B cell (primary cell): ENCODE results near the gene TRMT10B. TPM values are rescaled to one million over a fixed set of nuclear protein-coding genes. Genes with fewer than 3 reads are reported as not detected.
A peak's percentile ranks its signal among the peaks of the same experiment; 100 is the strongest.

ENCODE experiments used
- ATAC-seq: fragments of 200-7000 bp; cut with Tn5 transposase; one replicate; pipeline ENCODE4 v1.10.0; 2021; ENCODE audit warnings: low read depth, mild to moderate bottlenecking, moderate number of reproducible peaks, moderate library complexity
- CTCF ChIA-PET: fragments of 350-600 bp; sonication (Branson Sonifier 250); formaldehyde crosslinking; loops from one replicate; lab custom pipeline; 2021; ENCODE audit warnings: antibody characterized with exemption, inconsistent platforms; lab: Charles Lee
- POLR2A ChIA-PET: fragments of 350-600 bp; sonication (Branson Sonifier 250); formaldehyde crosslinking; loops from one replicate; lab custom pipeline; 2021; ENCODE audit warnings: antibody characterized with exemption; lab: Charles Lee
- DNase-seq: peaks from one replicate; pipeline ENCODE4 v3.0.0; 2013
- H2AFZ ChIP-seq: 2 replicates; pipeline ENCODE4 v1.6.1; 2012; ENCODE audit warnings: mild to moderate bottlenecking, low read depth, low read length; ENCODE audit not compliant: insufficient read depth, poor library complexity, severe bottlenecking
- H3K27ac ChIP-seq, 2 donors: 1 replicate in 1 of 2; 2 replicates in 1 of 2; pipeline ENCODE4 v1.5.1; 2012 to 2013; ENCODE audit warnings: low read length in 2 of 2, mild to moderate bottlenecking in 2 of 2, moderate library complexity in 1 of 2
- H3K27me3 ChIP-seq, 4 experiments: fragments of 200-600 bp in 1 of 4; sonication (generic) in 1 of 4; replicated peaks in 1 of 4; 1 replicate in 2 of 4; 2 replicates in 2 of 4; pipeline versions ENCODE4 v1.6.1 to v1.7.0; 2013 to 2016; ENCODE audit warnings: low read length in 3 of 4, mild to moderate bottlenecking in 2 of 4, mixed read lengths in 1 of 4, moderate library complexity in 1 of 4; ENCODE audit not compliant: insufficient read depth in 4 of 4, control insufficient read depth in 3 of 4; ENCODE audit errors: control extremely low read depth in 1 of 4
- H3K36me3 ChIP-seq, 2 experiments: replicated peaks in 1 of 2; 1 replicate in 1 of 2; 2 replicates in 1 of 2; pipeline versions ENCODE4 v1.6.1 to v1.7.1; 2013; ENCODE audit warnings: low read length in 1 of 2; ENCODE audit not compliant: insufficient read depth in 2 of 2, control insufficient read depth in 1 of 2; ENCODE audit errors: control extremely low read depth in 1 of 2, extremely low read depth in 1 of 2
- H3K4me1 ChIP-seq, 2 donors: fragments of 200-600 bp in 1 of 2; sonication (generic) in 1 of 2; 1 replicate in 1 of 2; 2 replicates in 1 of 2; pipeline versions ENCODE4 v1.5.1 to v1.6.1; 2013 to 2017; ENCODE audit warnings: low read length in 2 of 2; ENCODE audit not compliant: control insufficient read depth in 2 of 2, insufficient read depth in 2 of 2
- H3K4me2 ChIP-seq: replicated peaks from 2 replicates; pipeline ENCODE3; 2012; ENCODE audit warnings: mild to moderate bottlenecking, low read depth, low read length; ENCODE audit not compliant: poor library complexity, severe bottlenecking
- H3K4me3 ChIP-seq, 5 experiments: fragments of 200-600 bp in 1 of 5; sonication (generic) in 1 of 5; 1 replicate in 3 of 5; 2 replicates in 2 of 5; pipeline versions ENCODE4 v1.5.1 to v1.7.0; 2011 to 2016; ENCODE audit warnings: low read length in 4 of 5, mild to moderate bottlenecking in 4 of 5, low read depth in 2 of 5, control low read depth in 1 of 5, moderate library complexity in 1 of 5; ENCODE audit not compliant: insufficient read depth in 1 of 5; ENCODE audit errors: control extremely low read depth in 1 of 5, extremely low read depth in 1 of 5
- H3K79me2 ChIP-seq: fragments of 200-600 bp; sonication (generic); one replicate; pipeline ENCODE4 v1.6.0; 2016; ENCODE audit warnings: low read length; ENCODE audit not compliant: control insufficient read depth, insufficient read depth
- H3K9ac ChIP-seq: fragments of 200-600 bp; sonication (generic); 2 replicates; pipeline ENCODE4 v1.6.1; 2017; ENCODE audit warnings: mild to moderate bottlenecking, low read length, moderate library complexity
- H3K9me3 ChIP-seq, 3 donors: one replicate each; pipeline versions ENCODE4 v1.6.1 to v1.7.1; 2013; ENCODE audit warnings: low read length in 2 of 3; ENCODE audit not compliant: control insufficient read depth in 2 of 3, insufficient read depth in 1 of 3; ENCODE audit errors: control extremely low read depth in 1 of 3
- H4K20me1 ChIP-seq: 2 replicates; pipeline ENCODE4 v1.6.0; 2012; ENCODE audit warnings: mild to moderate bottlenecking, low read length; ENCODE audit not compliant: insufficient read depth, control insufficient read depth, poor library complexity, severe bottlenecking
- H3K27ac Mint-ChIP-seq: one replicate; pipeline ENCODE4 v1.8.0; 2021; ENCODE audit warnings: mixed read lengths
- H3K27me3 Mint-ChIP-seq: one replicate; pipeline ENCODE4 v1.8.0; 2021; ENCODE audit warnings: mixed read lengths
- H3K4me1 Mint-ChIP-seq: one replicate; pipeline ENCODE4 v1.8.0; 2021; ENCODE audit warnings: mixed read lengths
- H3K4me3 Mint-ChIP-seq: one replicate; pipeline ENCODE4 v1.8.0; 2021; ENCODE audit warnings: mixed read lengths
- H3K9me3 Mint-ChIP-seq: one replicate; pipeline ENCODE4 v1.8.0; 2022; ENCODE audit warnings: mixed read lengths; ENCODE audit not compliant: insufficient read depth
- CTCF ChIP-seq: fragments of 200-600 bp; IDR thresholded peaks from one replicate; pipeline ENCODE4 v1.8.0; 2022; ENCODE audit warnings: antibody characterized with exemption, mild to moderate bottlenecking
- EZH2 ChIP-seq: IDR thresholded peaks from 2 replicates; pipeline ENCODE4 v1.6.1; 2012; ENCODE audit warnings: borderline replicate concordance, low read depth, mild to moderate bottlenecking, moderate library complexity, low read length; ENCODE audit not compliant: insufficient read depth, poor library complexity, severe bottlenecking
- WGBS: methylation state at CpG from one replicate; pipeline ENCODE4 v1.1.5; 2013; ENCODE audit warnings: missing lambda C conversion rate; ENCODE audit not compliant: insufficient coverage; 5-methylcytosine and 5-hydroxymethylcytosine counted together
- intact Hi-C: fragments of 100-400 bp; cut with micrococcal nuclease; formaldehyde crosslinking; loops from one replicate; pipeline ENCODE4 v1.10.0; 2022
- polyA plus RNA-seq: library from polyadenylated mRNA; depleted of rRNA; stranded (reverse); fragments of >200 nt; gene quantifications from 2 replicates; pipeline ENCODE4 v1.2.3, GENCODE V29; 2012
- total RNA-seq, 2 donors: library from RNA; stranded (reverse); fragments of 120-200 nt in 1 of 2; gene quantifications; 1 replicate in 1 of 2; 2 replicates in 1 of 2; pipeline versions ENCODE4 v1.2.3 to v1.2.4, GENCODE V29; 2013 to 2022

The TRMT10B gene
- total and polyA plus RNA-seq, 2 donors (not counting 1 experiment from before 2014, with no cell fraction given): 18.1 to 27.8 TPM

GRCh38 chr9:37796232-37796631 lies 42.6 kb downstream of the TRMT10B start:
- POLR2A ChIA-PET: no interaction called here
- Histone ChIP-seq H3K9me3 (no peaks in the 10 kb centered on the region), H3K79me2 (peaks cover 13% of the 10 kb centered on the region), H4K20me1 (peaks cover under 1% of the 10 kb centered on the region), H3K27me3 (no peaks in the 10 kb centered on the region), H3K4me3 (no peak overlapping the region), H3K27ac (no peak overlapping the region), H3K36me3 (no peaks in the 10 kb centered on the region), H3K4me1 (peaks cover 3 to 15% of the 10 kb centered on the region in 2 donors), H2AFZ (no peak overlapping the region), H3K9ac (no peak overlapping the region), H3K4me2 (no peak overlapping the region)
- Mint-ChIP-seq H3K27ac (no peak overlapping the region), H3K4me1 (peaks cover 16% of the 10 kb centered on the region), H3K27me3 (no peaks in the 10 kb centered on the region), H3K9me3 (no peaks in the 10 kb centered on the region), H3K4me3 (no peak overlapping the region)
- no CpG with 5 or more reads among the region's 2 CpGs for WGBS
- CTCF ChIA-PET: no interaction called here
- DNase-seq (no peak), ATAC-seq (no peak)
- TF ChIP-seq EZH2: no peak
- TF ChIP-seq CTCF: no peak
- intact Hi-C loops: no loop called here

- intact Hi-C loops: no loop called here
- H3K9me3 ChIP-seq: no peaks in the 10 kb centered on the region
- H3K4me1 Mint-ChIP-seq: peaks cover 35% of the 10 kb centered on the region
- H2AFZ ChIP-seq: no peak overlapping the region
- no peak overlapping the region for H3K4me3 ChIP-seq
- ATAC-seq (no peak), DNase-seq (no peak)
- H3K4me3 Mint-ChIP-seq: peak overlapping the region; percentile 95
- H3K4me2 ChIP-seq: no peak overlapping the region
- WGBS: 69% methylated on average over 1 of the region's 1 CpG
- peaks cover 19 to 30% of the 10 kb centered on the region in 2 donors for H3K4me1 ChIP-seq
- H3K79me2 ChIP-seq: peaks cover 35% of the 10 kb centered on the region
- H3K36me3 ChIP-seq: no peaks in the 10 kb centered on the region
- POLR2A ChIA-PET: no interaction called here
- H3K9ac ChIP-seq: no peak overlapping the region
- H3K9me3 Mint-ChIP-seq: no peaks in the 10 kb centered on the region
- CTCF ChIA-PET: no interaction called here
- TF ChIP-seq CTCF: no peak
- no peak for TF ChIP-seq EZH2
- H4K20me1 ChIP-seq: peaks cover 25% of the 10 kb centered on the region
- no peak overlapping the region for H3K27ac ChIP-seq
- no peak overlapping the region for H3K27ac Mint-ChIP-seq
- no peaks in the 10 kb centered on the region for H3K27me3 ChIP-seq
- H3K27me3 Mint-ChIP-seq: no peaks in the 10 kb centered on the region
Observed at GRCh38 chr9:37798677-37799076, 45.1 kb downstream of the TRMT10B start.
